HG03378 (cell line): Measurements from ENCODE around the gene ZG16B.

Experiments
- ATAC-seq: cut with Tn5 transposase; IDR thresholded peaks from one replicate; pipeline ENCODE4 v1.9.1; 2021; ENCODE audit warnings: mild to moderate bottlenecking, moderate library complexity; ENCODE audit not compliant: unreplicated experiment

Gene ZG16B

GRCh38 chr16:2860826-2861567 lies 30.9 kb downstream of the ZG16B start:
- ATAC-seq: no peak

GRCh38 chr16:2865651-2866050 lies 35.5 kb downstream of the ZG16B start:
- ATAC-seq: no peak

- ATAC-seq: no peak
Measured at GRCh38 chr16:2866431-2866830, 36.3 kb downstream of the ZG16B start.

- ATAC-seq: no peak
Measured at GRCh38 chr16:2867661-2867986, 37.5 kb downstream of the ZG16B start.

- peak; percentile 73 for ATAC-seq
Measured at GRCh38 chr16:2867987-2868789, 38.1 kb downstream of the ZG16B start.

GRCh38 chr16:2871926-2872325 lies 41.8 kb downstream of the ZG16B start:
- ATAC-seq: no peak

GRCh38 chr16:2874032-2874911 lies 44.2 kb downstream of the ZG16B start:
- no peak for ATAC-seq

- ATAC-seq: no peak
Measured at GRCh38 chr16:2874912-2875362, 44.8 kb downstream of the ZG16B start.

GRCh38 chr16:2879854-2880508 lies 49.9 kb downstream of the ZG16B start:
- ATAC-seq: no peak
